OCI-LY7 (cell line): Measurements from ENCODE around the gene SOWAHC. TPM values are rescaled to one million over a fixed set of nuclear protein-coding genes. Genes with fewer than 3 reads are reported as not detected.
"Not testable (repeated sequence)": the region's sequence is repeated elsewhere in the genome, so short reads cannot be mapped to it uniquely, and the experiment has no call there.

Experiments
- BruUV-seq: library from RNA; stranded (reverse); fragments of 400-500 nt; replicated peaks from 2 replicates; lab custom pipeline; 2021; lab: Mats Ljungman, UMichigan
- CTCF ChIA-PET: fragments of 300-600 bp; sonication (Branson Sonifier 250); formaldehyde crosslinking; loops from one replicate; lab custom pipeline; 2022; ENCODE audit warnings: antibody characterized with exemption; ENCODE audit not compliant: unreplicated experiment; lab: Charles Lee
- POLR2A ChIA-PET: fragments of 300-600 bp; sonication (Branson Sonifier 250); formaldehyde crosslinking; loops from one replicate; lab custom pipeline; 2022; ENCODE audit warnings: antibody characterized with exemption; lab: Charles Lee
- DNase-seq: peaks from one replicate; pipeline ENCODE4 v3.0.0-alpha.2; 2015; ENCODE audit warnings: low spot score
- H2AFZ ChIP-seq: fragments of 200-600 bp; sonication (generic), shearing (Covaris generic); 2 replicates; pipeline ENCODE4 v1.6.1; 2014; ENCODE audit warnings: mild to moderate bottlenecking, antibody characterized with exemption, low read length, moderate library complexity
- H3K27ac ChIP-seq: fragments of 200-600 bp; sonication (generic); 2 replicates; pipeline ENCODE4 v1.5.1; 2014; ENCODE audit warnings: mixed run types, low read depth, mild to moderate bottlenecking, moderate library complexity, low read length, inconsistent platforms; ENCODE audit not compliant: poor library complexity, severe bottlenecking
- H3K36me3 ChIP-seq: fragments of 200-600 bp; sonication (generic); 2 replicates; pipeline ENCODE4 v1.6.1; 2014; ENCODE audit warnings: mild to moderate bottlenecking, antibody characterized with exemption, low read length, moderate library complexity, mixed read lengths; ENCODE audit not compliant: insufficient read depth
- H3K4me1 ChIP-seq: fragments of 200-600 bp; sonication (generic); 2 replicates; pipeline ENCODE4 v1.5.1; 2014; ENCODE audit warnings: mild to moderate bottlenecking, low read length; ENCODE audit not compliant: insufficient read depth, poor library complexity, severe bottlenecking
- H3K4me2 ChIP-seq: fragments of 200-600 bp; sonication (generic); 2 replicates; pipeline ENCODE4 v1.6.1; 2014; ENCODE audit warnings: mild to moderate bottlenecking, low read length
- H3K4me3 ChIP-seq: fragments of 200-600 bp; sonication (generic); 2 replicates; pipeline ENCODE4 v1.5.1; 2014; ENCODE audit warnings: mild to moderate bottlenecking, low read depth, low read length; ENCODE audit not compliant: poor library complexity, severe bottlenecking
- H3K79me2 ChIP-seq: fragments of 200-600 bp; sonication (generic); 2 replicates; pipeline ENCODE4 v1.6.1; 2016; ENCODE audit warnings: low read depth, mild to moderate bottlenecking, low read length, moderate library complexity, mixed read lengths; ENCODE audit not compliant: insufficient read depth
- H3K9me2 ChIP-seq: fragments of 200-600 bp; sonication (generic); 2 replicates; pipeline ENCODE4 v1.6.1; 2016; ENCODE audit warnings: mild to moderate bottlenecking, low read length, mixed read lengths; ENCODE audit not compliant: insufficient read depth
- H3K9me3 ChIP-seq: fragments of 200-600 bp; sonication (generic); 2 replicates; pipeline ENCODE4 v1.6.1; 2014; ENCODE audit warnings: mild to moderate bottlenecking, mixed run types, low read length, mixed read lengths
- H4K20me1 ChIP-seq: fragments of 200-600 bp; sonication (generic); 2 replicates; pipeline ENCODE4 v1.6.1; 2014; ENCODE audit warnings: mild to moderate bottlenecking, antibody characterized with exemption, low read length, moderate library complexity, mixed read lengths; ENCODE audit not compliant: insufficient read depth
- CTCF ChIP-seq: fragments of 200-600 bp; sonication (generic); conservative IDR thresholded peaks from 2 replicates; pipeline ENCODE4 v1.5.1; 2014; ENCODE audit warnings: mild to moderate bottlenecking, antibody characterized with exemption, low read length, moderate library complexity, mixed read lengths
- EZH2phosphoT487 ChIP-seq: fragments of 200-600 bp; sonication (generic); IDR thresholded peaks from 2 replicates; pipeline ENCODE4 v1.6.1; 2018; ENCODE audit warnings: low read depth, borderline replicate concordance, mild to moderate bottlenecking, mixed run types, antibody characterized with exemption, low read length, moderate library complexity, mixed read lengths
- intact Hi-C: fragments of 100-400 bp; cut with micrococcal nuclease; formaldehyde crosslinking; loops from one replicate; pipeline ENCODE4 v1.10.0; 2022; ENCODE audit not compliant: unreplicated experiment
- total RNA-seq, 2 experiments: library from RNA; depleted of rRNA in 1 of 2; stranded (reverse); fragments of >200 nt in 1 of 2; shearing (Covaris generic) in 1 of 2; gene quantifications; 2 replicates each; pipeline ENCODE4 v1.2.3, GENCODE V29; 2014 to 2022

Gene SOWAHC
- total RNA-seq, 2 experiments from 2014 or later = not detected

GRCh38 chr2:109637749-109638570, 23.8 kb downstream of the SOWAHC start:
- CTCF ChIA-PET = no interaction called here
- Histone ChIP-seq H3K4me2 (no peak overlapping the region), H3K36me3 (no peaks in the 10 kb centered on the region), H2AFZ (no peak overlapping the region), H3K4me1 (no peaks in the 10 kb centered on the region), H3K4me3 (no peak overlapping the region), H4K20me1 (no peaks in the 10 kb centered on the region), H3K79me2 (no peaks in the 10 kb centered on the region), H3K27ac (no peak overlapping the region), H3K9me3 (no peaks in the 10 kb centered on the region), H3K9me2 (no peaks in the 10 kb centered on the region)
- DNase-seq = no peak
- POLR2A ChIA-PET = no interaction called here
- TF ChIP-seq EZH2phosphoT487 (no peak), CTCF (no peak)
- BruUV-seq = no TSS peak
- intact Hi-C loops = no loop called here

DNA sequence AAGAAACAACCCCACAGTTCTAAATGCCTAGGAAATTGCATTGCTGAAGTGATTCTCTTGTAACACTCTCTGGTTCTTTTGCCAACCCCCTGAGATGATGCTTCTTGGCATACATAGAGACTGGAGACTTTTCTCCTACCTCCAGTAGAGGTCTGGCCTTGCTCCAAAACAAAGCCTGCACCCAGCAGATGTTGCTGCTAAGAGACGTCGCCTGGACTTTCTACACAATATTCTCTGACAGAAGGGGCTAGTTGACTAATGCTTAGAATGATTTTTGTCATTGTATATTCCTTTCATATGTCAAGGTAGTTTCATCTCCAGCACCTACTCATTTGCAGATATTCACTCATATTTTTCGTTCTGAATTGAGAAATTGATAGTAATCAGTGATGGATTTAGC, 24.6 kb downstream of the SOWAHC start:
- Histone ChIP-seq H2AFZ (no peak overlapping the region), H3K9me2 (no peaks in the 10 kb centered on the region), H3K4me2 (no peak overlapping the region), H4K20me1 (no peaks in the 10 kb centered on the region), H3K79me2 (no peaks in the 10 kb centered on the region), H3K36me3 (no peaks in the 10 kb centered on the region), H3K4me1 (no peaks in the 10 kb centered on the region), H3K9me3 (no peaks in the 10 kb centered on the region), H3K27ac (no peak overlapping the region), H3K4me3 (no peak overlapping the region)
- no peak for DNase-seq
- TF ChIP-seq CTCF (no peak), EZH2phosphoT487 (no peak)
- CTCF ChIA-PET = no interaction called here
- intact Hi-C loops = no loop called here
- POLR2A ChIA-PET = no interaction called here
- no TSS peak for BruUV-seq

- BruUV-seq, POLR2A ChIA-PET, CTCF ChIA-PET: not testable (repeated sequence)
These were observed 25.8 kb downstream of the SOWAHC start for GRCh38 chr2:109640000-109640399.

More at GRCh38 chr2:109640000-109640399, 25.8 kb downstream of the SOWAHC start:
- DNase-seq, H3K36me3 ChIP-seq, H3K79me2 ChIP-seq, H3K4me1 ChIP-seq, H3K4me3 ChIP-seq, intact Hi-C loops, H3K27ac ChIP-seq, H3K9me2 ChIP-seq, H3K9me3 ChIP-seq, H3K4me2 ChIP-seq, H2AFZ ChIP-seq, H4K20me1 ChIP-seq: not testable (repeated sequence)
